MM.1S (cell line): ENCODE data around the gene LDLRAD4.

Experiments used
- DNase-seq: peaks from one replicate; pipeline ENCODE4 v3.0.0-alpha.2; 2015
- H2AFZ ChIP-seq: fragments of 300-600 bp; sonication (generic); 2 replicates; pipeline ENCODE4 v1.6.0; 2016; ENCODE audit warnings: antibody characterized with exemption, low read length
- H3F3A ChIP-seq: fragments of 300-600 bp; sonication (generic); 2 replicates; pipeline ENCODE4 v1.6.1; 2016; ENCODE audit warnings: mild to moderate bottlenecking, antibody characterized with exemption, low read length, moderate library complexity, mixed read lengths; ENCODE audit not compliant: insufficient read depth
- H3K27ac ChIP-seq: fragments of 300-600 bp; sonication (generic); 2 replicates; pipeline ENCODE4 v1.5.1; 2016; ENCODE audit warnings: mild to moderate bottlenecking, low read length
- H3K27me3 ChIP-seq: fragments of 300-600 bp; sonication (generic); replicated peaks from 2 replicates; pipeline ENCODE4 v1.6.0; 2016; ENCODE audit warnings: low read length; ENCODE audit not compliant: insufficient read depth
- H3K36me3 ChIP-seq: fragments of 300-600 bp; sonication (generic); replicated peaks from 2 replicates; pipeline ENCODE4 v1.6.1; 2016; ENCODE audit warnings: mild to moderate bottlenecking, low read length, mixed read lengths; ENCODE audit not compliant: insufficient read depth
- H3K4me1 ChIP-seq: fragments of 300-600 bp; sonication (generic); 2 replicates; pipeline ENCODE4 v1.6.1; 2016; ENCODE audit warnings: low read length, mixed read lengths
- H3K4me2 ChIP-seq: fragments of 300-600 bp; sonication (generic); 2 replicates; pipeline ENCODE4 v1.6.0; 2016; ENCODE audit warnings: low read depth, low read length
- H3K4me3 ChIP-seq: fragments of 300-600 bp; sonication (generic); 2 replicates; pipeline ENCODE4 v1.5.1; 2016; ENCODE audit warnings: low read length, mixed read lengths
- H3K79me2 ChIP-seq: fragments of 300-600 bp; sonication (generic); 2 replicates; pipeline ENCODE4 v1.6.1; 2016; ENCODE audit warnings: mixed run types, low read length, mixed read lengths
- H3K9ac ChIP-seq: fragments of 300-600 bp; sonication (generic); 2 replicates; pipeline ENCODE4 v1.6.1; 2016; ENCODE audit warnings: low read length, mixed read lengths
- H3K9me2 ChIP-seq: fragments of 300-600 bp; sonication (generic); replicated peaks from 2 replicates; pipeline ENCODE4 v1.6.1; 2016; ENCODE audit warnings: mild to moderate bottlenecking, low read length, mixed read lengths; ENCODE audit not compliant: insufficient read depth
- H3K9me3 ChIP-seq: fragments of 300-600 bp; sonication (generic); replicated peaks from 2 replicates; pipeline ENCODE4 v1.6.1; 2016; ENCODE audit warnings: mild to moderate bottlenecking, low read length, mixed read lengths; ENCODE audit not compliant: insufficient read depth
- H4K20me1 ChIP-seq: fragments of 300-600 bp; sonication (generic); 2 replicates; pipeline ENCODE4 v1.6.1; 2016; ENCODE audit warnings: mild to moderate bottlenecking, low read length, moderate library complexity, mixed read lengths; ENCODE audit not compliant: insufficient read depth
- EZH2 ChIP-seq: fragments of 300-600 bp; sonication (generic); optimal IDR thresholded peaks from 2 replicates; pipeline ENCODE3; 2017; ENCODE audit warnings: low read depth, mild to moderate bottlenecking, antibody characterized with exemption, low read length, mixed read lengths
- EZH2phosphoT487 ChIP-seq: fragments of 300-600 bp; sonication (generic); IDR thresholded peaks from 2 replicates; pipeline ENCODE4 v1.6.1; 2018; ENCODE audit warnings: antibody characterized with exemption, low read length
- TF ChIP-seq, protein P1 (sequence below): fragments of 300-600 bp; sonication (generic); IDR thresholded peaks from 2 replicates; pipeline ENCODE4 v1.5.1; 2016; ENCODE audit warnings: antibody characterized with exemption, low read length, mixed read lengths

The LDLRAD4 gene

DNA sequence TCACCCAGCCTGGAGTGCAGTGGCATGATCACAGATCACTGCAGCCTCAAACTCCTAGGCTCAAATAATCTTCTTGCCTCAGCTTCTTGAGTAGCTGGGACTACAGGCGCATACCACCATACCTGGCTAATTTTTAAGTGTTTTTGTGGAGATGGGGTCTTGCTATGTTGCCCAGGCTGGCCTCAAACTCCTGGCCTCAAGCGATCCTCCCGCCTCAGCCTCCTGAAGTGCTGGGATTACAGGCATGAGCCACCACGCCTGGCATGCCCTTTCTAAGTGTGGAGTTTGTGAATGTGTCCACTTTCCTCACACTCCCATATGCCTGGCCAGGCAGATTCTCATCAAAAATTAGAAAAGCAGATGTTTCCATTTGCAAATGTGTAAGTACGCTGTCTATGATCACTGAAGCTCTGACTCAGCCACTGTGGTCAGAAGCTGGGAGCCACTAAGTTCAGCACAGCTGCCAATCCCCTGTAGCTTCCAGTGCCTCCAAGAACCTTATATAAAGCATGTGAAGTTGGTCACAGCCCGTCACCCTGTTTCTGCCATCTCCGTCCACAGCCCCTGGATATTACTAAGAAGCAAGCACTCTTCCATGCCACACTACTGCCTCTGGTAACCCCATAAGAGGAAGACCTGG lies 352.4 kb downstream of the LDLRAD4 start:
- peaks cover under 1% of the 10 kb centered on the region; the same call in 1 of the 2 replicates for H3K27me3 ChIP-seq
- no peaks in the 10 kb centered on the region for H4K20me1 ChIP-seq
- H3K9ac ChIP-seq = no peak overlapping the region
- H3K27ac ChIP-seq = no peak overlapping the region
- H3F3A ChIP-seq = no peaks in the 10 kb centered on the region
- H3K9me2 ChIP-seq = no peaks in the 10 kb centered on the region
- no peak overlapping the region for H3K4me2 ChIP-seq
- TF ChIP-seq EZH2 (no peak), EZH2phosphoT487 (no peak)
- TF ChIP-seq, protein P1, sequence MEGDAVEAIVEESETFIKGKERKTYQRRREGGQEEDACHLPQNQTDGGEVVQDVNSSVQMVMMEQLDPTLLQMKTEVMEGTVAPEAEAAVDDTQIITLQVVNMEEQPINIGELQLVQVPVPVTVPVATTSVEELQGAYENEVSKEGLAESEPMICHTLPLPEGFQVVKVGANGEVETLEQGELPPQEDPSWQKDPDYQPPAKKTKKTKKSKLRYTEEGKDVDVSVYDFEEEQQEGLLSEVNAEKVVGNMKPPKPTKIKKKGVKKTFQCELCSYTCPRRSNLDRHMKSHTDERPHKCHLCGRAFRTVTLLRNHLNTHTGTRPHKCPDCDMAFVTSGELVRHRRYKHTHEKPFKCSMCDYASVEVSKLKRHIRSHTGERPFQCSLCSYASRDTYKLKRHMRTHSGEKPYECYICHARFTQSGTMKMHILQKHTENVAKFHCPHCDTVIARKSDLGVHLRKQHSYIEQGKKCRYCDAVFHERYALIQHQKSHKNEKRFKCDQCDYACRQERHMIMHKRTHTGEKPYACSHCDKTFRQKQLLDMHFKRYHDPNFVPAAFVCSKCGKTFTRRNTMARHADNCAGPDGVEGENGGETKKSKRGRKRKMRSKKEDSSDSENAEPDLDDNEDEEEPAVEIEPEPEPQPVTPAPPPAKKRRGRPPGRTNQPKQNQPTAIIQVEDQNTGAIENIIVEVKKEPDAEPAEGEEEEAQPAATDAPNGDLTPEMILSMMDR = no peak
- H3K9me3 ChIP-seq = no peaks in the 10 kb centered on the region
- H3K4me1 ChIP-seq = peaks cover 12% of the 10 kb centered on the region
- H2AFZ ChIP-seq = no peak overlapping the region
- no peaks in the 10 kb centered on the region for H3K36me3 ChIP-seq
- no peak overlapping the region for H3K4me3 ChIP-seq
- no peak for DNase-seq
- H3K79me2 ChIP-seq = no peaks in the 10 kb centered on the region

DNA sequence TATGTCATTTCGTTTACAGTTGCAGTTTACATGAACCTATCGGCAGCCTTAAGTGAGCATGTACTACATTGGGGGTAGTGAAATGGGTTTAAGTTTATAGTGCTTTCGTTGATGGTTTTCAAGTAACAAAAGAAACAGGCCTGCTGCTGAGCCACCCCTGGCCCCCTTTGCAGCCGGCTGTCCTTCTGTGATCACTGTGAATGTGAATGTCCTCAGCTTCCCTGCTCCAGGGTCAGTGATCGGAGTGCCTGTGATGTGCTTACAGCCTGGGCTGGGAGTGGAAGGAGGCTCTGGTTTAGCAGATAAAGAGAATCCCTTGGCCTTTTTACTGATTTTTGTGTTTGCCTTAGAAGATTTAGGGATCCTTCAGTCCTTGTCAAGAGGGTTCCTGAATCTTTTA lies 353.6 kb downstream of the LDLRAD4 start:
- Histone ChIP-seq H3K4me3 (no peak overlapping the region), H3K9me2 (no peaks in the 10 kb centered on the region), H3F3A (no peaks in the 10 kb centered on the region), H3K4me1 (peaks cover 7% of the 10 kb centered on the region), H3K4me2 (no peak overlapping the region), H2AFZ (no peak overlapping the region), H3K9me3 (no peaks in the 10 kb centered on the region), H3K27me3 (no peaks in the 10 kb centered on the region), H4K20me1 (no peaks in the 10 kb centered on the region), H3K9ac (no peak overlapping the region), H3K36me3 (no peaks in the 10 kb centered on the region), H3K79me2 (no peaks in the 10 kb centered on the region), H3K27ac (no peak overlapping the region)
- no peak for DNase-seq
- TF ChIP-seq, protein P1 = no peak
- no peak for TF ChIP-seq EZH2
- TF ChIP-seq EZH2phosphoT487 = no peak

DNA sequence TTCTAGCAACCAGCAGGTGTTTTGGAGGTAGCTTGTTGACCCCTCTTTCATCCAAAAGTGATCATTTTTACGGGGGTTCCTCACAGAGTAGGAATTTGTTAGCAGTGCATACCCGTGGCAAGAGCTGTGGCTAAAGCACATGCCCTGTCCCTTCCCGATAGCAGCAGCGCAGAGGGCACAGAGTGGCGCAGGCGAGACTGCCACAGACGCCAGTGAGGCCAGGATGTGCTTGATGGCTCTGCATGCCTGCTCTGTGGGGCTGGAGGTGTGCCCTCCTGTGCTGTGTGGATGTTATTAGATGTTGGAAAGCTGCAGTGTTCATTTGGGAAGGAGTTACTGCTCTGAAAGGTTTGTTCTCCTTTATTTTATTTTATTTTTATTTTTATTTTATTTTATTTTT lies 354.2 kb downstream of the LDLRAD4 start:
- Histone ChIP-seq H3K9me2 (no peaks in the 10 kb centered on the region), H3K79me2 (no peaks in the 10 kb centered on the region), H3F3A (no peaks in the 10 kb centered on the region), H3K9ac (no peak overlapping the region), H4K20me1 (no peaks in the 10 kb centered on the region), H3K27ac (no peak overlapping the region), H3K36me3 (no peaks in the 10 kb centered on the region), H2AFZ (no peak overlapping the region), H3K9me3 (no peaks in the 10 kb centered on the region), H3K4me1 (peaks cover 4% of the 10 kb centered on the region; the same call in 1 of the 2 replicates), H3K27me3 (no peaks in the 10 kb centered on the region), H3K4me3 (no peak overlapping the region), H3K4me2 (no peak overlapping the region)
- TF ChIP-seq, protein P1 = no peak
- TF ChIP-seq EZH2 = no peak
- TF ChIP-seq EZH2phosphoT487 = no peak
- no peak for DNase-seq
